ENCODE results near the gene EFNA5.
"Not testable (repeated sequence)": the region's sequence is repeated elsewhere in the genome, so short reads cannot be mapped to it uniquely, and the experiment has no call there.

Gene EFNA5

GRCh38 chr5:107517185-107518033, 153.3 kb downstream of the EFNA5 start:
- no peak for DNase-seq (ENCODE audit: low read depth)

DNA sequence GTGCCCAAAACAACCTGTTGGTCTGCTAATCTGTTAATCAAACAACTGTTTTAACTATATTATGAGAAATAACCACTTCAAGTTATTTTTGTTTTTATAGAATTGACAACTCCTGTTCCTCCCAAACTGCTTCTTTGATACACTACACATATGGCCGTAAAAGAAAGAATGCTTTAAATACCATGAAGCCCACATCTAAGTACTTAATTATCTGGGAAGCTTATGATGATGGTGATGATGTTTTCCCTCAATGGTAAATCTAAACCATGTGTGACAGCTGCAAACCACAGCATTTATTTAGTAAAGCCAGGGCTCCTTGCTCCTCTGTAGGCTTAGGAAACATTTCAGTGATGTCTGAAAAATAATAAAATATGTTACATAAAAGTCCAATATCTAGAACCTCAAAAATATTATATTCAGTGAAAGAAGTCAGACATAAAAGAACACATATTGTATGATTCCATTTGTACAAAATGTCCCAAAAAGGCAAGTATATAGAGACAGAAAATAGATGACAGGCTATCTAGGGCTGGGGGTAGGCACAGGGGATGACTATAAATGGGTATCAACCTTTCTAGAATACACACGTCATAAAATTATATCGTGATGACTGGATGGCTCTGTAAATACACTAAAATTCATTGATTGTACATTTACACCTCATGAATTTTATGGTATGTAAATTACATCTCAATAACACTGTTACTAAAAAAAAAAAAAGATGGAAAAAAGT, 154.1 kb downstream of the EFNA5 start:
- DNase-seq (ENCODE audit: low read depth), result peak; percentile 19

DNA sequence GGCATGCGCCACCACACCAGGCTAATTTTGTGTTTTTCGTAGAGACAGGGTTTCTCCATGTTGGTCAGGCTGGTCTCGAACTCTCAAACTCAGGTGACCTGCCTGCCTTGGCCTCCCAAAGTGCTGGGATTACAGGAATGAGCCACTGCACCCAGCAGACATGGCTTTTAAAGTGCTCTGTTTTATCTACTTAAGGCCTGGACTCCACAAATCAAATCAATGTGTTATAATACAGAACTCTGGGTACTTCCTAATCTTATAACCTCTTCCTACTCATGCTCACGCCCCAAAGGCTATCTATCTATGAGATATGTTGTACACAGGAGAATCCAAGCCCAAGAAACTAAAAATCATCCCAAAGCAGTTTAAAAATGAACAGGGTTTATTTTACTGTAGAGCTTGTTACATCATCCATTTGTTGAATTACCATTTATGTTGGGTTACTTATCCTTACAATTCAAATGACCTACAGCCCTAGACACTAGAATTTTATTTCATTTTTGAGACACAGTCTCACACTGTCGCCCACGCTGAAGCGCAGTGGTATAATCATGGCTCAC, 155.1 kb downstream of the EFNA5 start:
- no peak for DNase-seq (ENCODE audit: low read depth)

DNA sequence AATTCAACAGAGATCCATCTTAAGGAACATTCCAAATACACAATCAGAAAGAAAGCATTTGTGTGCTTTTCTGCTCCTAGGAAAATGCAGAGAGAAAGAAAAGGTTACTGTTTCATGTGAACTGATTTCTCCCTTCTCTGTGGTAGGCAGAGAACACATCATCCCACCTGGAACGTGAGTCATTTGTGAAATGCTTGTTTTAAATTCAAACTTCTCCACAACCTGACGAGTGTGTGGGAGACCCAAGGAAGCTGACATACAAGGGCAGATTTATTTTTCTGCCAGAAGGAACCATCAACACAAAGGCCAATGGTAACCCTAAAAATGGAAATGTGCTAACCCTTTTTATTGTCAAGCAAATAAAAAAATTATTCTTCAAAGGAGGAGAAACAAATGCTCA, 156.4 kb downstream of the EFNA5 start:
- no peak for DNase-seq (ENCODE audit: low read depth)

GRCh38 chr5:107513337-107514085, 157.2 kb downstream of the EFNA5 start:
- no peak for DNase-seq (ENCODE audit: low read depth)

DNA sequence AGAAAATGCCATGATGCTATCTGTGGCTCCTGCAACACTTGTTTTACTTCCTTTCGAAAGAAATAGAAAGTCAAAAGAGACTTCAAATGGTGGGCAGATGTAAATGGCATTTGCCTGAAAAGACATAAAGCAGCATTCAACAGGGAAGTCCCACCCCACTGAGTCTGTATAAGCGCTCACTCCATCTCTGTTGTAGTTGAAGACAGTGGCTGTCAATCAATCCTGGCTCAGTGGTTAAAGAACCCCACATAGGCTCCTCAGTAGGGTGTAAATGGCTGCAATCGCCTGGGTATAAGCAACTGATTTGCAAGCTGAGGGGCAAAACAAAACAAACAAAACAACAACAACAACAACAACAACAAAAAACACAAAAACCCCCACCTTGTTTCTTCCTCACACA, 158.7 kb downstream of the EFNA5 start:
- DNase-seq (ENCODE audit: low read depth), result no peak

DNA sequence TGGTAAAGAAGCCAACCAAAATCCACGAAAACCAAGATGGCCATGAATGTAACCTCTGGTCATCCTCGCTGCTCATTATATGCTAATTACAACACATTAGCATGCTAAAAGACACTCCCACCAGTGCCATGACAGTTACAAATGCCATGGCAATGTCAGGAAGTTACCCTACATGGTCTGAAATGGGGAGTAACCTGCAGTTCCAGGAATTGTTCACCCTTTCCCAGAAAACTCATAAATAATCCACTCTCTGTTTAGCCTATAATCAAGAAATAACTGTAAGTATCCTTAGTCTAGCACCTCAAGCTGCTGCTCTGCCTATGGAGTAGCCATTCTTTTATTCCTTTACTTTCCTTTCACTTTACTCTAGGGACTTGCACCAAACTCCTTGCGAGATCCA, 160.6 kb downstream of the EFNA5 start:
- no peak for DNase-seq (ENCODE audit: low read depth)

- DNase-seq (ENCODE audit: low read depth), result no peak
Observed at GRCh38 chr5:107508097-107508496, 162.6 kb downstream of the EFNA5 start.

GRCh38 chr5:107505763-107506534, 164.8 kb downstream of the EFNA5 start:
- no peak for DNase-seq (ENCODE audit: low read depth)

- DNase-seq (ENCODE audit: low read depth), result no peak
Observed at GRCh38 chr5:107504424-107504823, 166.3 kb downstream of the EFNA5 start.

- DNase-seq (ENCODE audit: low read depth), result no peak
Observed at GRCh38 chr5:107502676-107503060, 168.1 kb downstream of the EFNA5 start.

GRCh38 chr5:107501965-107502675, 168.6 kb downstream of the EFNA5 start:
- DNase-seq (ENCODE audit: low read depth), result peak; percentile 11

GRCh38 chr5:107500840-107501239, 169.9 kb downstream of the EFNA5 start:
- DNase-seq (ENCODE audit: low read depth), result no peak

- no peak for DNase-seq (ENCODE audit: low read depth)
Observed at GRCh38 chr5:107500347-107500746, 170.4 kb downstream of the EFNA5 start.

- no peak for DNase-seq (ENCODE audit: low read depth)
Observed at GRCh38 chr5:107499776-107500175, 171.0 kb downstream of the EFNA5 start.

DNA sequence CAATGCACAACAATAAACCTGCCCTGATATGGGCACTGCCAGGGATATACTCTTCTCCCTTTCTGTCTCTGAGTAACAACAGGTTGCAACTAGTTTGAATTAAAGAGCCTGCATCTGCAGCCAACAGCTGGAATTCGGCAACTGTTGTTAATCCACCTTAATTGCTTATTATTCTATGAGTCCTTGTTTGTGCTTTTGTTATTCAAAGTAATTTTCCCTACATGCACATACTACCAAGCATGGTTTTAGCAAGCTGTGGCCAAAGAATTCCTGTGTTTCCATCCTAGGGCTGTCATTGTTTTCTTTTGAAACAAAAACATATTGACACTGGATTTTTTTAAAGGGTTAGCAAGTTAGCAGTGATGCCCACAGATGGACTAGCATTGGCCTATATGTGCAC, 171.5 kb downstream of the EFNA5 start:
- DNase-seq (ENCODE audit: low read depth), result no peak

GRCh38 chr5:107496466-107496865, 174.3 kb downstream of the EFNA5 start:
- DNase-seq (ENCODE audit: low read depth), result no peak

GRCh38 chr5:107494129-107494528, 176.6 kb downstream of the EFNA5 start:
- DNase-seq (ENCODE audit: low read depth), result not testable (repeated sequence)

DNA sequence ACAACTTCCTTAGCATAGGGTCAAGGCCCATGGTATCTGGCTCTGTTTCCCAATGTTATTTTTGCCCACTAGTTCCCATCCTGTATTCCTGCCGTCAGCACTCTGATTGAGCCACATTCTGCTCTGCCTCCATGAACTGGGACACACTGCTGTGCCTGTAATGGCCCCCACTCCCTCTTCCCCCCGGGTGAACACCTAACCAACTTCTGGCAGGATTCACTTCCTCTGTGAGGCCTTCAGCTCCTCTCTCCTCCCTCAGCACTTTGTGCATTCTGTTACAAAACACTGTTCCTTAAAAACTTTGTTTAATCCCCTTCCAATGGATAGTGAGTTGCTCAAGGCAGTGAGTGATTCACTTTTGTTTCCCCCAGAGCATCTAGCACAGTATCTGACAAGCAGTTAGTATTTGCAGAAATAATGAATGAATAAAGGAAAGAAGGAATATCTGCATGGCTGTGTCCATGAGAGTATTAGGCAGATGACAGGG, 183.6 kb downstream of the EFNA5 start:
- DNase-seq (ENCODE audit: low read depth), result no peak

DNA sequence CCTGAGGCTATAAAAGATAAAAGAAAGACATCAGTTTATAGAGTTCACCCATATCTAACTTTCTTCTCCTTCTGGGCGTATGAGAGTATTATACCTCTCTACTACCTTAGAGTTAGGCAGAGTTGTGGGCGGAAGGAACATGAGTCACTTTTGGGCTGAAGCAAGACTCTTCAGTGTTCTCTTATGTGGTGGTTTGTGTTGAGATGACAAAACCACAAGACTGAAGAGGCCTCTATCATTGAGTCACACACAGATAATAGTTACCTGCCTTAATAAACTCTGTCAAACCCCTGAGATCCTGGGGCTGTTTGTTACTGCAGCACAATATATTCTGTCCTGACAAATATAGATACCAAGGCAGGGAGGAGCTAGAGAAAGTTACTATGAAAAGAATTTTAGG, 184.2 kb downstream of the EFNA5 start:
- no peak for DNase-seq (ENCODE audit: low read depth)

DNA sequence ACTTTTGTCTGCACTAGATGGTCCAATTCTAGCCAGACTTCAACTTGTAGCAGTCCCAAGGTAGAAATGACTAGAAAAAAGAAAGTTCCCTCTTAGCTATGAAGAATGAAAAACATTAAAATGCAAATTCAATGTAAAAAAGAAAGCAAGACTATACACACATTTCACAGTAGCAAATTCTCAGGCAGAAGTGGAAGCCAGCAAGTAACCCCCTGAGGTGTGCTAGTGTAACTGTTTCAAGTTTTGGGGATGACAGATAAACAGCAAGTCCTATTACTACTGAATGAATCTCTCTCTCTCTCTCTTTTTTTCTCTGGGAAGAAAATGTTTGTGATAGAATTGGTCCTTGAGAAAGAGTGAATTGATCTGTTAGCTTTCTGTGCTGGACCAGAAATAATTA, 185.6 kb downstream of the EFNA5 start:
- no peak for DNase-seq (ENCODE audit: low read depth)
